Loucy (cell line): ENCODE results near the gene ARHGAP26.

Experiments used
- CTCF ChIP-seq: fragments of 200-600 bp; sonication (generic); conservative IDR thresholded peaks from 2 replicates; pipeline ENCODE4 v1.5.1; 2014; ENCODE audit warnings: mild to moderate bottlenecking, antibody characterized with exemption, low read length
- EZH2phosphoT487 ChIP-seq: fragments of 200-600 bp; IDR thresholded peaks from 2 replicates; pipeline ENCODE4 v1.6.1; 2018; ENCODE audit warnings: antibody characterized with exemption, mild to moderate bottlenecking, moderate library complexity, borderline replicate concordance

GRCh38 chr5:142911170-142911569 is 141.0 kb downstream of the ARHGAP26 start:
- no peak for TF ChIP-seq CTCF
- no peak for TF ChIP-seq EZH2phosphoT487
